Effector memory CD8-positive, alpha-beta T cell (primary cell): ENCODE measurements around the gene KCNH1.
A peak's percentile ranks its signal among the peaks of the same experiment; 100 is the strongest.

ENCODE experiments used
- ATAC-seq: fragments of 150-1000 bp; cut with Tn5 transposase; replicated peaks from 2 replicates; pipeline ENCODE4 v1.10.0; 2021; ENCODE audit warnings: mild to moderate bottlenecking, moderate library complexity
- DNase-seq, 3 experiments: peaks; one replicate each; pipeline ENCODE4 v3.0.0; 2021
- H3K27ac Mint-ChIP-seq, 2 donors: one replicate each; pipeline ENCODE4 v1.8.0; 2022; ENCODE audit warnings: mild to moderate bottlenecking in 2 of 2, mixed read lengths in 2 of 2, moderate library complexity in 2 of 2
- H3K27me3 Mint-ChIP-seq, 2 donors: one replicate each; pipeline ENCODE4 v1.8.0; 2022; ENCODE audit warnings: mixed read lengths in 2 of 2
- H3K36me3 Mint-ChIP-seq: one replicate; pipeline ENCODE4 v1.8.0; 2022; ENCODE audit warnings: mild to moderate bottlenecking, moderate library complexity, mixed read lengths; ENCODE audit not compliant: insufficient read depth
- H3K4me1 Mint-ChIP-seq, 2 donors: one replicate each; pipeline ENCODE4 v1.8.0; 2022; ENCODE audit warnings: low read depth in 2 of 2, mixed read lengths in 2 of 2
- H3K4me3 Mint-ChIP-seq, 2 donors: one replicate each; pipeline ENCODE4 v1.8.0; 2022; ENCODE audit warnings: mild to moderate bottlenecking in 2 of 2, mixed read lengths in 2 of 2, moderate library complexity in 2 of 2
- H3K9me3 Mint-ChIP-seq, 2 donors: one replicate each; pipeline ENCODE4 v1.8.0; 2022; ENCODE audit warnings: mixed read lengths in 2 of 2

The KCNH1 gene

GRCh38 chr1:211132721-211133392 lies 1.1 kb downstream of the KCNH1 start:
- Mint-ChIP-seq H3K36me3 (no peaks in the 10 kb centered on the region), H3K4me3 (peak overlapping the region; percentile 67 to 74), H3K4me1 (peaks cover 4 to 6% of the 10 kb centered on the region in 2 donors), H3K27ac (no peak overlapping the region), H3K27me3 (peaks cover 37 to 54% of the 10 kb centered on the region in 2 donors), H3K9me3 (no peaks in the 10 kb centered on the region)
- no peak for ATAC-seq
- no peak for DNase-seq

DNA sequence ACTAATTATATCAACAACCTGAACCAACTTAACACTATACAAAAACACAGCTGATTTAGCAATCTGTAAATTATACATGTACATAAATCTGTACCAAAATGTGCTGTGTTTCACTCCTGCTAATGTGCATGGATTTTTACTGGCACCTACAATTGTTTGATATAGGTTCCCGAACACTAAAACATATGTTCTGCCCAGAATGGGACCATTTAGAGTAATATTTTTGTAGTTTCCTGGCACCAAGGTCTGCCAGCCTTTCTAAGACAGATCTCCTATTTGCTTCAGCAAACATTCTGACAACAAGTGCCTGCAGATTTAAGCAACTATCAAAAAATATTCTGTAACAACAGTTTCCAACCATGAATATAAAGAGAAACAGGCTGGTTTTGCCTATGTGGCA lies 4.2 kb downstream of the KCNH1 start:
- Mint-ChIP-seq H3K27ac (no peak overlapping the region), H3K9me3 (no peaks in the 10 kb centered on the region), H3K36me3 (no peaks in the 10 kb centered on the region), H3K27me3 (peaks cover 32 to 41% of the 10 kb centered on the region in 2 donors), H3K4me3 (no peak overlapping the region), H3K4me1 (peaks cover 4 to 6% of the 10 kb centered on the region in 2 donors)
- DNase-seq (no peak), ATAC-seq (no peak)

GRCh38 chr1:211127166-211127565 lies 6.8 kb downstream of the KCNH1 start:
- Mint-ChIP-seq H3K27ac (no peak overlapping the region), H3K36me3 (no peaks in the 10 kb centered on the region), H3K9me3 (no peaks in the 10 kb centered on the region), H3K27me3 (peaks cover 38 to 50% of the 10 kb centered on the region in 2 donors), H3K4me3 (no peak overlapping the region), H3K4me1 (no peaks in the 10 kb centered on the region)
- DNase-seq = no peak
- ATAC-seq = no peak

DNA sequence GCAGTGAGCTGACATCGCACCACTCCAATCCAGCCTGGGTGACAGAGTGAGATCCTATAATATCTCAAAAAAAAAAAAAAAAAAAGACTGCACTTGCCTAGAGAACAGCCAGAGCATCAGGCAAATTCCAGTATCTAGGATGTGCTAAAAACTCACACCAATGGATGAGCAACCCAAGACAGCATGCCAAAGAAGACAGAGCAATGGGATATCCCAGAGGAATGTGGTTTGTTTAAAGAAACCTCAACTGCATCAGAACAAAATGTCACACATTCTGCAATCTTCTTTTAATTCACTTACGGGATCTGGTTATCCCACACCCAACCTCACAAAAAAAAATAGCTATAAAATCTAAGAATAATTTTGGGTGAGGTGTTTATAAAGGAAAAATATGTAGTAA lies 7.3 kb downstream of the KCNH1 start:
- H3K4me3 Mint-ChIP-seq = no peak overlapping the region
- H3K9me3 Mint-ChIP-seq = no peaks in the 10 kb centered on the region
- H3K36me3 Mint-ChIP-seq = no peaks in the 10 kb centered on the region
- no peaks in the 10 kb centered on the region for H3K4me1 Mint-ChIP-seq
- H3K27ac Mint-ChIP-seq = no peak overlapping the region
- peaks cover 41 to 53% of the 10 kb centered on the region in 2 donors for H3K27me3 Mint-ChIP-seq
- ATAC-seq (no peak), DNase-seq (no peak)

- no peaks in the 10 kb centered on the region for H3K4me1 Mint-ChIP-seq
- DNase-seq = no peak
- no peaks in the 10 kb centered on the region for H3K9me3 Mint-ChIP-seq
- no peak overlapping the region for H3K4me3 Mint-ChIP-seq
- no peaks in the 10 kb centered on the region for H3K36me3 Mint-ChIP-seq
- peaks cover 56 to 77% of the 10 kb centered on the region in 2 donors for H3K27me3 Mint-ChIP-seq
- no peak overlapping the region for H3K27ac Mint-ChIP-seq
- ATAC-seq = no peak
Measured at GRCh38 chr1:211118407-211119102, 15.4 kb downstream of the KCNH1 start.

GRCh38 chr1:211114446-211114845 lies 19.5 kb downstream of the KCNH1 start:
- Mint-ChIP-seq H3K4me1 (no peaks in the 10 kb centered on the region), H3K27ac (no peak overlapping the region), H3K9me3 (peaks cover 0 to 2% of the 10 kb centered on the region in 2 donors), H3K4me3 (no peak overlapping the region), H3K27me3 (peaks cover 46 to 62% of the 10 kb centered on the region in 2 donors), H3K36me3 (no peaks in the 10 kb centered on the region)
- ATAC-seq = no peak
- DNase-seq = no peak

GRCh38 chr1:211113566-211113965 lies 20.4 kb downstream of the KCNH1 start:
- Mint-ChIP-seq H3K36me3 (no peaks in the 10 kb centered on the region), H3K27ac (no peak overlapping the region)

GRCh38 chr1:211111351-211111750 lies 22.6 kb downstream of the KCNH1 start:
- DNase-seq (no peak), ATAC-seq (no peak)
- Mint-ChIP-seq H3K4me1 (no peaks in the 10 kb centered on the region), H3K27me3 (peaks cover 37 to 52% of the 10 kb centered on the region in 2 donors), H3K4me3 (no peak overlapping the region), H3K36me3 (no peaks in the 10 kb centered on the region), H3K27ac (no peak overlapping the region), H3K9me3 (peaks cover 0 to 2% of the 10 kb centered on the region in 2 donors)

More at GRCh38 chr1:211113566-211113965, 20.4 kb downstream of the KCNH1 start:
- Mint-ChIP-seq H3K4me3 (no peak overlapping the region), H3K9me3 (peaks cover 0 to 2% of the 10 kb centered on the region in 2 donors), H3K4me1 (no peaks in the 10 kb centered on the region), H3K27me3 (peaks cover 53 to 62% of the 10 kb centered on the region in 2 donors)
- DNase-seq (no peak), ATAC-seq (no peak)

DNA sequence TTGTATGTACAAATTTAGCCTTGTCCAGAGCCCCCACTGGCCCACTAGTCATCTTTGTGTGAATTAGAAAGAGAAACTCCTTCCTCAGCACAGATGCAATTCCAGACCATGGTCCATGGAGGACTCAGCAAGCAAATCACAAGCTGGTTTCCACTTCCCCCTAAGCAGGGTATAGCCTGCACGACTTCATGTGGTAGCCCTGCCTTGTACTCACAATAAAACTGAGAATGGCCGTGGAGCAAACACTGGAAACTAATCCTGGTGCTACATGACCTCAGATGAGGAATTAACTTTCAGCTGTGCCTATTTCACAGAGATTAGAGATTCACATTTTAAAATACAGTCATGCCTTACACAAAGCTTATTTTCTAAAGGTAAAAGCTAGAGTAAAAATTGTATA lies 32.5 kb downstream of the KCNH1 start:
- H3K9me3 Mint-ChIP-seq = no peaks in the 10 kb centered on the region
- no peak for ATAC-seq

DNA sequence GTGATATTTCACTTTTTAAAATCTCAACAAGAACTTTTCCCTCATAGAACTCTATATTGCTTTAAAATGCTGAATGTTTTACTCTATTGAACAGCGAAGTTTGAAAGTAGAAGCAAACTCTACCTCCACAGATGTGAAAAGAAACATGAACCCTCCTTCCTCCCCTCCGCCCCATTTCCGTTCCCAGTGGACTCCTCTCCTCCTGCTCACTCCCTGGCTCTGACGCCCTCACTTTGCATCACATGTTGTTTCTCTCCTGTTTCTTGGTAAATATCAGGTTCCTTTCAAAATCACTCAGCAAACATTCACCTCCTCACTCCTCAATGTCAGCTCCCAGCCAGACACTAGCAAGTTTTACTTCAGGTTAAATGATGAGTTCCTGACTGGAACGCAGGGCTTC lies 34.6 kb downstream of the KCNH1 start:
- Mint-ChIP-seq H3K9me3 (no peaks in the 10 kb centered on the region), H3K27me3 (peaks cover 32 to 47% of the 10 kb centered on the region in 2 donors), H3K4me1 (no peaks in the 10 kb centered on the region), H3K4me3 (no peak overlapping the region), H3K36me3 (peaks cover 3% of the 10 kb centered on the region), H3K27ac (no peak overlapping the region)
- DNase-seq = no peak
- no peak for ATAC-seq

More for the DNA sequence above, 32.5 kb downstream of the KCNH1 start:
- no peak for DNase-seq
- no peak overlapping the region for H3K4me3 Mint-ChIP-seq
- no peak overlapping the region for H3K27ac Mint-ChIP-seq
- no peaks in the 10 kb centered on the region for H3K4me1 Mint-ChIP-seq
- H3K36me3 Mint-ChIP-seq = peaks cover 3% of the 10 kb centered on the region
- H3K27me3 Mint-ChIP-seq = peaks cover 37 to 41% of the 10 kb centered on the region in 2 donors

DNA sequence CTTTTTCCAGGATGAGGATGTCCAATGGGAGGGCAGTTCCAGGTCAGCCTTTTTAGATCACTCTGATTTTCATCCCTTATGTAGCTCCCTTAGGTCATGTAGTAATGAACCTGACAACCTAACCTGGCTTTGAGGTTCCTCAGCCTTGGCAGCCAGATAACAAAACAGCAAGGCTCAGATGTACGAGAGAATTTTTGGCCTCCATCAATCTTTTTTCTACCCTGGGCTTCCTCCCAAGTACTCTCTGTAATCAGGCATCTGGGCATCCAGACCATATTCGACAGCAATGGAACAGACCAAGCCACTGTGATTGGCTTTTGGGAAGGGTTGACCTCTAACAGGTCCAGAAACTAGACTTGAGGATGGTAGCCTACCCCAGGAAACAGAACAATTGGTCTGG lies 38.6 kb downstream of the KCNH1 start:
- ATAC-seq (no peak), DNase-seq (no peak)
- Mint-ChIP-seq H3K36me3 (peaks cover 3% of the 10 kb centered on the region), H3K27me3 (peaks cover 43 to 56% of the 10 kb centered on the region in 2 donors), H3K4me1 (no peaks in the 10 kb centered on the region), H3K27ac (no peak overlapping the region), H3K9me3 (no peaks in the 10 kb centered on the region), H3K4me3 (no peak overlapping the region)

DNA sequence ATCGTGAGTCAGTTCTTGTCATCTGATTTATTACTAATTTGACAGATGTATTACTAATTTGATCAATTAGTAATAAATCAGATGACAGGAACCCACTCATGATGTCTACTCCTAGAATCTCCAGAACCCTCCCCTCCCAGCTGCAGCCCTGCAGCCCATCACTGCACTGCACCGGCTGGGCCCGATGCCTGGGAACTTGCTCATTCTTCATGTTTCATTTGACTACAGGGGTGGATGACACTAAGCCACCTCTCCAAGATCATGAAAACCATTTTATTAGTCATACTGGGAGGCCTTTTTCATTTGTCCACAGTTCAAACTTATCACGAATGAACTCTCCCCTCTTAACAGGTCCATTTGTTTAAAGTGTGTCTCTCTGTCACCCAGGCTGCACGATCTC lies 41.0 kb downstream of the KCNH1 start:
- Mint-ChIP-seq H3K27ac (no peak overlapping the region), H3K36me3 (no peaks in the 10 kb centered on the region), H3K4me3 (no peak overlapping the region), H3K9me3 (no peaks in the 10 kb centered on the region), H3K27me3 (peaks cover 33 to 52% of the 10 kb centered on the region in 2 donors), H3K4me1 (no peaks in the 10 kb centered on the region)
- ATAC-seq (no peak), DNase-seq (no peak)

GRCh38 chr1:211091867-211092266 lies 42.1 kb downstream of the KCNH1 start:
- Mint-ChIP-seq H3K27me3 (peaks cover 30 to 52% of the 10 kb centered on the region in 2 donors), H3K36me3 (no peaks in the 10 kb centered on the region), H3K9me3 (no peaks in the 10 kb centered on the region), H3K4me1 (no peaks in the 10 kb centered on the region), H3K27ac (no peak overlapping the region), H3K4me3 (no peak overlapping the region)
- no peak for ATAC-seq
- DNase-seq = no peak

GRCh38 chr1:211089536-211089935 lies 44.4 kb downstream of the KCNH1 start:
- DNase-seq (no peak), ATAC-seq (no peak)
- Mint-ChIP-seq H3K4me1 (no peaks in the 10 kb centered on the region), H3K27ac (no peak overlapping the region), H3K36me3 (no peaks in the 10 kb centered on the region), H3K27me3 (peaks cover 41 to 55% of the 10 kb centered on the region in 2 donors), H3K4me3 (no peak overlapping the region), H3K9me3 (no peaks in the 10 kb centered on the region)
